Heart left ventricle (tissue), 16 donors: ENCODE results near the gene BRCA2. TPM values are rescaled to one million over a fixed set of nuclear protein-coding genes. Genes with fewer than 3 reads are reported as not detected.

Experiments used
- ATAC-seq, 4 donors: fragments of 200-7000 bp; cut with Tn5 transposase; one replicate each; pipeline ENCODE4 v1.9.1; 2020 to 2022; ENCODE audit warnings: moderate library complexity in 4 of 4, mild to moderate bottlenecking in 3 of 4, moderate number of reproducible peaks in 1 of 4
- DNase-seq, 5 donors: peaks; one replicate each; pipeline ENCODE4 v3.0.0-alpha.2; 2020
- H3K27ac ChIP-seq, 12 donors: fragments of 200-600 bp; sonication (generic) in 4 of 12; one replicate each; pipeline versions ENCODE4 v1.5.0 to v1.8.0; 2016 to 2022; ENCODE audit warnings: mild to moderate bottlenecking in 2 of 12
- H3K27me3 ChIP-seq, 9 donors: fragments of 200-600 bp; sonication (generic) in 2 of 9; one replicate each; pipeline versions ENCODE4 v1.5.1 to v1.8.0; 2016 to 2022; ENCODE audit warnings: mild to moderate bottlenecking in 3 of 9
- H3K36me3 ChIP-seq, 9 donors: fragments of 200-600 bp; sonication (generic) in 2 of 9; one replicate each; pipeline versions ENCODE4 v1.5.0 to v1.8.0; 2018 to 2022; ENCODE audit warnings: mild to moderate bottlenecking in 2 of 9
- H3K4me1 ChIP-seq, 12 donors: fragments of 200-600 bp; sonication (generic) in 4 of 12; one replicate each; pipeline versions ENCODE4 v1.5.0 to v1.8.0; 2016 to 2022; ENCODE audit warnings: mild to moderate bottlenecking in 3 of 12
- H3K4me3 ChIP-seq, 12 donors: fragments of 200-600 bp; sonication (generic) in 4 of 12; one replicate each; pipeline versions ENCODE4 v1.5.0 to v1.8.0; 2017 to 2022; ENCODE audit warnings: mild to moderate bottlenecking in 9 of 12, moderate library complexity in 4 of 12
- H3K9me3 ChIP-seq, 12 donors: fragments of 200-600 bp; sonication (generic) in 4 of 12; one replicate each; pipeline versions ENCODE4 v1.5.0 to v1.8.0; 2016 to 2022; ENCODE audit warnings: mild to moderate bottlenecking in 1 of 12
- POLR2A ChIP-seq, 2 donors: fragments of 450-650 bp; IDR thresholded peaks; one replicate each; pipeline ENCODE4 v1.6.1; 2017; ENCODE audit warnings: antibody characterized with exemption in 2 of 2, mild to moderate bottlenecking in 2 of 2, moderate library complexity in 2 of 2
- WGBS, 4 donors: extraction: QIAGEN DNeasy Blood & Tissue Kit in 2 of 4; methylation state at CpG; one replicate each; pipeline versions ENCODE4 v1.1.5 to v1.1.7; 2013 to 2018; 5-methylcytosine and 5-hydroxymethylcytosine counted together
- intact Hi-C, 10 donors: fragments of 100-400 bp; cut with DNase I; formaldehyde crosslinking; loops; one replicate each; pipeline versions ENCODE4 v1.11.1 to v1.14.2; 2022
- polyA plus RNA-seq, 2 donors: library from polyadenylated mRNA; stranded (reverse); fragments of 200-250 nt; gene quantifications; one replicate each; pipeline ENCODE4 v1.2.3, GENCODE V29; 2013
- total RNA-seq, 9 donors: library from RNA; depleted of rRNA in 2 of 9; stranded (reverse); fragments of >200 nt in 2 of 9; fragmentation: NEBNext Ultra II Directional in 3 of 9; extraction: Animal tissue kit (Norgen Biotek cat#: 25700) in 3 of 9; gene quantifications; one replicate each; pipeline versions ENCODE4 v1.1.0 to v1.2.4, GENCODE V29; 2016 to 2023
- TF ChIP-seq, protein P1 (sequence below), 12 donors: fragments of 200-600 bp; sonication (generic) in 4 of 12; IDR thresholded peaks; one replicate each; pipeline versions ENCODE4 v1.5.0 to v1.8.0; 2018 to 2022; ENCODE audit warnings: antibody characterized with exemption in 12 of 12, mild to moderate bottlenecking in 5 of 12
- donor health status: ischemic (EF 13 %, LVEDD 7.1; RV severe dilation, severe dysfunction).
- donor health status: healthy with polysubstance abuse.
- donor health status: DM: no; HTN: yes; CAD: no.
- donor health status: DM: no; HTN: no; CAD: no.
- donor health status: ischemic (EF 25% LVEDD 6.9; RV normal size, moderate dysfunction).
- donor health status: ischemic (EF 25% LVEDD 5.7; RV mildly dilated, moderate dysfunction).
- donor health status: healthy.
- donor health status: DM: yes; HTN: yes; CAD: no.
- donor health status: ischemic (EF 35%, LVEDD 5.7; RV mildly dilated, moderate dysfunction).
- donor health status: nonischemic (EF 11% LVEDD 7.7; RV severe dilation, severe dysfunction).
- donor health status: DM: yes; HTN: yes; CAD: no.
- donor health status: PGD.
- donor health status: ischemic (EF 29% LVEDD 5.4; RV normal size, mild dysfunction).
- donor health status: nonischemic (EF 23%, LVEDD 6.1; RV moderate dilation, normal function).

Gene BRCA2
- total and polyA plus RNA-seq, 11 donors, result 0.04 to 5.2 (median 0.28) TPM

- Histone ChIP-seq H3K9me3 (no peaks in the 10 kb centered on the region), H3K4me3 (no peak overlapping the region), H3K27ac (no peak overlapping the region), H3K27me3 (no peaks in the 10 kb centered on the region), H3K36me3 (peaks cover 0 to 28% (median 10%) of the 10 kb centered on the region in 9 donors), H3K4me1 (no peaks in the 10 kb centered on the region)
- intact Hi-C loops, result loop anchor here in 4 of 10 donors (5.0 to 10.0 kb wide), 4 partner anchors 39 to 476 kb away; no protein-coding TSS in a partner anchor
- WGBS, 4 donors, result 92 to 98% (median 95%) methylated on average over 1 of the region's 1 CpG
- DNase-seq (no peak), ATAC-seq (no peak)
- no peak for TF ChIP-seq POLR2A (IDR thresholded peaks at IDR 0.05)
- TF ChIP-seq, protein P1, sequence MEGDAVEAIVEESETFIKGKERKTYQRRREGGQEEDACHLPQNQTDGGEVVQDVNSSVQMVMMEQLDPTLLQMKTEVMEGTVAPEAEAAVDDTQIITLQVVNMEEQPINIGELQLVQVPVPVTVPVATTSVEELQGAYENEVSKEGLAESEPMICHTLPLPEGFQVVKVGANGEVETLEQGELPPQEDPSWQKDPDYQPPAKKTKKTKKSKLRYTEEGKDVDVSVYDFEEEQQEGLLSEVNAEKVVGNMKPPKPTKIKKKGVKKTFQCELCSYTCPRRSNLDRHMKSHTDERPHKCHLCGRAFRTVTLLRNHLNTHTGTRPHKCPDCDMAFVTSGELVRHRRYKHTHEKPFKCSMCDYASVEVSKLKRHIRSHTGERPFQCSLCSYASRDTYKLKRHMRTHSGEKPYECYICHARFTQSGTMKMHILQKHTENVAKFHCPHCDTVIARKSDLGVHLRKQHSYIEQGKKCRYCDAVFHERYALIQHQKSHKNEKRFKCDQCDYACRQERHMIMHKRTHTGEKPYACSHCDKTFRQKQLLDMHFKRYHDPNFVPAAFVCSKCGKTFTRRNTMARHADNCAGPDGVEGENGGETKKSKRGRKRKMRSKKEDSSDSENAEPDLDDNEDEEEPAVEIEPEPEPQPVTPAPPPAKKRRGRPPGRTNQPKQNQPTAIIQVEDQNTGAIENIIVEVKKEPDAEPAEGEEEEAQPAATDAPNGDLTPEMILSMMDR (IDR thresholded peaks at IDR 0.05), result no peak
These were observed 14.4 kb upstream of the BRCA2 start for GRCh38 chr13:32300920-32301319.

DNA sequence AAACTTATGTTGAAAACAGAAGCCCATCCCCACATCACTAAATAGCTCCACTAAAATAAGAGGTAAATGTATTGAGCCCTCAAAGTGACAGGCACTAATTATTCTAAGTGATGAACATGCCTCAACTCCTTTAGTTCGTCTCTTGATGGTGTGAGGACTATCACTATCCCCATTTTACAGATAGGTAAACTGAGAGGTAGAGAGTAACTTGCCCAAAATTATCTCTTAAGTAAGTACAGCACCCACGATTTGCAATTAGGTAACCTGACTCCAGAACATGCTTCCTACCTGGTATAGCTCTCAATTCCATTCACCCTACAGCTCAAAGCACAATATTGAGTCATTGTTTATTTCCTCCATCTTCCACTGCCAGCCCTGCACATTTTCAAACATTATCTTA, 12.8 kb upstream of the BRCA2 start:
- Histone ChIP-seq H3K27ac (no peak overlapping the region), H3K4me1 (no peaks in the 10 kb centered on the region), H3K27me3 (no peaks in the 10 kb centered on the region), H3K36me3 (peaks cover 0 to 12% (median 0%) of the 10 kb centered on the region in 9 donors), H3K4me3 (no peak overlapping the region), H3K9me3 (no peaks in the 10 kb centered on the region)
- TF ChIP-seq, protein P1 (IDR thresholded peaks at IDR 0.05), result no peak
- no peak for TF ChIP-seq POLR2A (IDR thresholded peaks at IDR 0.05)
- ATAC-seq (no peak), DNase-seq (no peak)
- intact Hi-C loops, result loop anchor here in 4 of 10 donors (5.0 to 10.0 kb wide), 4 partner anchors 40 to 478 kb away; no protein-coding TSS in a partner anchor
- WGBS, 4 donors, result 88 to 95% (median 92%) methylated on average over 2 of the region's 2 CpGs

GRCh38 chr13:32305646-32306045, 9.7 kb upstream of the BRCA2 start:
- ATAC-seq (peak; percentile 41 to 77 (median 54)), DNase-seq (no peak)
- Histone ChIP-seq H3K4me1 (peaks cover 0 to 9% (median 1%) of the 10 kb centered on the region in 12 donors), H3K36me3 (no peaks in the 10 kb centered on the region), H3K27me3 (no peaks in the 10 kb centered on the region), H3K9me3 (no peaks in the 10 kb centered on the region), H3K27ac (no peak overlapping the region), H3K4me3 (no peak overlapping the region)
- no peak for TF ChIP-seq POLR2A (IDR thresholded peaks at IDR 0.05)
- TF ChIP-seq, protein P1 (IDR thresholded peaks at IDR 0.05), result no peak
- intact Hi-C loops, result loop anchor here in 6 of 10 donors (5.0 to 10.0 kb wide), 7 partner anchors 281 to 481 kb away; no protein-coding TSS in a partner anchor

- WGBS, 4 donors, result 42 to 55% (median 47%) methylated on average over 10 of the region's 10 CpGs
- no peaks in the 10 kb centered on the region for H3K9me3 ChIP-seq
- peak; percentile 7 to 54 (median 44) for ATAC-seq
- no peaks in the 10 kb centered on the region for H3K27me3 ChIP-seq
- no peaks in the 10 kb centered on the region for H3K36me3 ChIP-seq
- no peak for DNase-seq
- H3K27ac ChIP-seq, result peak overlapping the region in 3 of 12 donors; percentile 5 to 36 (median 15)
- no peak for TF ChIP-seq POLR2A (IDR thresholded peaks at IDR 0.05)
- TF ChIP-seq, protein P1 (IDR thresholded peaks at IDR 0.05), result no peak
- H3K4me3 ChIP-seq, result peak overlapping the region in 9 of 12 donors; percentile 2 to 41 (median 21)
- peaks cover 0 to 13% (median 1%) of the 10 kb centered on the region in 12 donors for H3K4me1 ChIP-seq
- intact Hi-C loops, result loop anchor here (1.0 to 10.0 kb wide), 15 partner anchors 62 to 485 kb away; no protein-coding TSS in a partner anchor
These were observed 5.8 kb upstream of the BRCA2 start for GRCh38 chr13:32309312-32310133.
